NCI-H1930 (cell line): ENCODE data around the gene VPS26B.
"Not testable (repeated sequence)": the region's sequence is repeated elsewhere in the genome, so short reads cannot be mapped to it uniquely, and the experiment has no call there.

Experiments used
- DNase-seq, 2 experiments: peaks; one replicate each; lab custom pipeline; 2025; lab: John Stamatoyannopoulos, UW

The VPS26B gene

DNA sequence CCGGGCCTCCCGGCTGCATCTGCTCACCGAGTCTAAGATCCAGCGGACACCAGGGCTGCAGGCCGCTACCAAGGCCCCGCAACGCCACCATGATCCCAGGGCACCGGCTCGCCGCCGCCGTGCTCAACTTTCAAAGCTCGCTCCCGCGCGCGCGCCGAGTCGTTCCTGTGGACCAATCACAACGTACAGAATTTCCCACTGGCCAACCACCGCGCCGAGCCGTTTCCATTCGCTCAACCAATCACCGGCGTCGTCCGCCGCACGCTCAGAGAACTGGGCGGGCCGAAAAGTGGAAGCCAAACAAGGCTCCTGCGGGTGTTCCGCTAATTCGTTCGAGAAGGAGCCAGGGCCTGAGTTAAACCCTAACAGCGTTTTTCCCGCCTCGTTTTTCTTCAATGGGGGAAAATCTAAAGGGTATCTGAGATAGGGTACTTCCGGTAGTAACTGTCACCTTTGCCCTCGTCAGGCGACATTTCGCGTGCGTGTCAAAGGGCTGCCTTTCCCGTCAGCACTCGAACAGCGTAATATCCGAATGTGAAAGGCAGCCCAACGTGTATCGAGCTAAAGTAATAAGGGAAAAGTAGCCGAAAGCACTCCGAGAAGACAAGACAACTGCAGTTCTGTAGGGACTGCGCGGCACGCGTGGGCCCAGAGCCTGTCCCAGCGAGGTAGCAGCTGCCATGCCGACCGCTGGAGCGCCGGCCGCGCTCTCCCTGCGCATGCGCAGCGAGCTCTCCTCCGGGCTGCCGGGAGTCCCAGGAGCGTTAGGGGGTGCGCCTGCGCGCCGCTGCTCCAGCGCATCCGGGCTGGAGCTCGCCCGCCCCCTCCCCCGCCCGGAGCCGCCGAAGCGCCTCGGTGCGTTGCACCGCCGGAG lies at the start of gene VPS26B, which contains the start of gene NCAPD3:
TSS of gene VPS26B (plus strand) at position 836 of the 874 bp plus-strand sequence. CDS start 452 bp downstream, outside the sequence.
TSS of gene NCAPD3 (minus strand) at position 132 of the 874 bp plus-strand sequence. CDS start at position 91, 41 bp downstream.
- peak; percentile 89 to 93 for DNase-seq

- DNase-seq = no peak
Measured at GRCh38 chr11:134176284-134176683, 48.2 kb upstream of the VPS26B start.

- DNase-seq = no peak
Measured at GRCh38 chr11:134178032-134178674, 46.3 kb upstream of the VPS26B start.

DNA sequence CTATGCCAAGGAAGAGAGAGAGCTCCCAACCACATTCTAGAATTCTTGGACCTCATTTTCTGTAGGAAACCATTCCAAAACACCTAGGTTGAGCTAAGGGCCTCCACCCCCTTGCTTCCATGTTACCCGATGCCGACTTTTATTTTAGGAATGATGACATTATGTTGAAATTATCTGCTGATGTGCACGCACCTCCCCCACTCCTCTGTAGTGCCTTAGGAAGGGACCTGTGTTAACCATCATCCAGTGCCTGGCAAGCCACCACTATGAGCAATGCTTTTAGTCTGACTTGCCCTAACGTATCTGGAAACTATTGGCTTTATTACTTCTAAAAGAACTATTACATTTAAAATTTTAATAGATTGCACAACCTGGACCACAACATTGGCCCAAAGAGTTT lies 42.8 kb upstream of the VPS26B start:
- no peak for DNase-seq

- DNase-seq = not testable (repeated sequence)
Measured at GRCh38 chr11:134188092-134188491, 36.4 kb upstream of the VPS26B start.

- DNase-seq = no peak
Measured at GRCh38 chr11:134196756-134197155, 27.7 kb upstream of the VPS26B start.

DNA sequence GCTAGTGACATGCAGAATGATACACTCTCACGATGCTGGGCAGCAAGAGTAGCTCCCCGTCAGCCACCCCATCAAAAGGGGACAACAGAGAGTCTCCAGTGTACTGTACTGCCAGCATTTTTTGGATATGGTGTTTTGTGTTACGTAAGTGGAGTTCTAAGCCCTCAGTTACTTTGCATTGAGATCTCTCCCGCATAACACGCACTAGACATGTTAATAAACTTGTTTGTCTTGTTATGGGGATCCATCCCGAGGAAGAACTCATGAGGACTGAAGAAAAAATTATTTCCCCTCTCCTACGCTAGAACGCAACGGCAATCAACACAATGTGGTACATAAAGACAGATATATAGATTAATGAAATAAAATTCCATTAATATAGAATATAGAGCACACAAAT lies 24.9 kb upstream of the VPS26B start:
- DNase-seq = no peak

DNA sequence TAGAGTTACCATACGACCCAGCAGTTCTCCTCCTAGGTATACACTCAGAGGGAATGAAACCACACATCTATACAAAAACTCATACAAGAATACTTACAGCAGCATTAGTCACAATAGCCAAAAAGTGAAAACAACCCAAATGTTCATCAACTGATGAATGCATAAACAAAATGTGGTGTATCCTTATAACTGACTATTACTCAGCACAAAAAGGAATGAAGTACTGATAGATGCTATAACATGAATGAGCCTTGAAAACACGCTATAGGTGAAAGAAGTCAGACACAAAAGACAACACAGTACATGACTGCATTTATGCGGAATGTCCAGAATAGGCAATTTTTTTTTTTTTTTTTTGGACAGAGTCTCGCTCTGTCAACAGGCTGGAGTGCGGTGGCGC lies 23.8 kb upstream of the VPS26B start:
- DNase-seq = no peak

DNA sequence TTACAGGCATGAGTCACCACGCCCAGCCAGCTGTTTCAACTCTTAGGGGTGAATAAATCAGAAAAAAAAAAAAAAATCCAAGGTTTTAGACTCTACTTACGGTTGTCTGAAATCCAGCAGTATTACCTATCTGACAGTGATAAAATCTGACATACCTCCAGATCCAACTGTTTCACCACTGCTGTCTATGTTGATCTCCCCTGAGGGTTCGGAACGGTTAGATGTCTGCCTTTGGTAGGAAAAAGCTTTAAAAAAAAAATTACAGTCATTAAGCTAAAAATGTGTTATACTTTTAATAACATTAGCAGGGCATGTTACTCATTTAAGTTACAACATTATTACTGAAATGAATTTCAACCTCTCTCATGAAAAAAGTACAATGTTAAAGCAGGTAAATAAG lies 21.8 kb upstream of the VPS26B start:
- DNase-seq = no peak

DNA sequence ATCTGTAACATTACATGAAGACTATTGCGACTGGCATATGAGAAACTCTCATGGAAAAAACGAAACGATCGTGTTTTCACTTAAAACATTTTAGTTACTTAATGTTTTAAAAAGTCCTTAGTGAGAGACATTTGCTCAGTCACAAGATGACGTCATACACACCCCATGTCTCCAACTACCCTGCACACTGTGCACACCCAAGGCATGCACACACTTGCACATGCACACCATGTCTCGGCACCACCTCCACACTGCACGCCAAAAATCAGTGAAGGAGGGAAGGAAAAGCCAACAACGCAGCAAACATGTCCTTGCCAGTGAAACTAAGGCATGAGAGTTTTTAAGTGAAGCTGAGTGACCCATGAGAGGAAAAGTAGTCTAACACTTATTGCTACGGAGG lies 18.7 kb upstream of the VPS26B start:
- no peak for DNase-seq

DNA sequence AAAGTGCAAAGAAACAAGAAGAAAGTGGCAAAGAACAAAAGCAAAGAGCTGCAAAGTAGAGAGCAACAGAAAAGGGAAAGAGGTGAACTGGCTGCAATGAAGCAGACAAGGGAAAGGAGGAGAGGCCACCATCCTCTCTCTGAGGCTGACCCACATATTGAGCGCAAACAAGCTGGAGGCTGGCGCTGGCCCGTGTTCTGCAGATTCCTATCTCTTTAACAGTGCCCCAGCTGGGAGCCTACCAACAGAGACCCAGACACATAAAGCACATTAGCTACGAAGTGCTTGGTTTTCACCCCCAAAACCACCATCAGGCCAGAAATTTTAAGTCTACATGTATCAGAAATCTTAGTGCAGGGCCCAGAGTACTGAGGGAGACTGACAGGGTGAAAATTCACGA lies 18.3 kb upstream of the VPS26B start:
- no peak for DNase-seq

DNA sequence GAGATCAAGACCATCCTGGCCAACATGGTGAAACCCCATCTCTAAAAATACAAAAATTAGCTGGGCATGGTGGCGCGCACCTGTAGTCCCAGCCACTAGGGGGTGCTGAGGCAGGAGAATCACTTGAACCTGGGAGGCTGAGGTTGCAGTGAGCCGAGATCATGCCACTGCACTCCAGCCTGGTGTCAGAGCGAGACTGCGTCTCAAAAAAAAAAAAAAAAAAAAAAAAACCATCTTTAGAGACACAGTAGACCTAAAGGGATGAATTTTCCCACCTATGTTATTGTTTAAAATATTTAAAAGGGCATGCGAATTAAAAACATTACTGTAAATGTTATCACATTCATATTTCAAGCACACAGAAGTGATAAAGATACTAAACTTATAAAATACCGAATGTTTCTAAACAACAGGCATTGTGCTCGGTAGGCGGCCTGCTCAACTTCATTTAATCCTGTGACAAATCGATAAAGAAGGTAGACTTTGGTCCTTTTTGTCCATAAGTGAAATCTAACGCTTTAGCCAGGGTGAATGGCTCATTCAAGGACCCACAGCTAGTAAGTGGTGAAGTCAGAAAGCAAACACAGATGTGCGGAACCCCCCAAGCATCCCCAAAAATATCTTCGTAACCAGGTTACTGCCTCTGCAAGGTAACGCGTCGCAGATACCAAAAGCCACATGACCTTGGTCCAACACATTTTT lies 16.8 kb upstream of the VPS26B start:
- DNase-seq = no peak

GRCh38 chr11:134215836-134216235 lies 8.6 kb upstream of the VPS26B start:
- DNase-seq = no peak

DNA sequence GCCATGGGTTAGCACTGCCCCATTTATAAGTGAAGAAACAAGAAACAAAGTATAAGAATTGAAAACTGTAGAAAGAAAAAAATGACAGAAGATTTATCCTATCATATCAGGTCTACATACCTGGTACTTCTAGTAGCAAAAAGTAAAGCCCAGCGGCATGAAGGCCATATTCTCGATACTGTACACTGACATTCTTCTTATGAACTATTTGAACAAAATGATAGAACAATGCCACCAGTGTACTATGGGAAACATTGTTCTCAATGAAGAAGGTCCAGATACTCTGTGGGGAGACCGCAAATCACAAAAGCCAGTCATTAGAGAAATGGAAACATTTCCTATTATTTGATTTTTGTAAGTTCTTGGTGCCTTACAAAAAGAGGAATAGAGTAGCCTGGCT lies 7.7 kb upstream of the VPS26B start:
- no peak for DNase-seq

DNA sequence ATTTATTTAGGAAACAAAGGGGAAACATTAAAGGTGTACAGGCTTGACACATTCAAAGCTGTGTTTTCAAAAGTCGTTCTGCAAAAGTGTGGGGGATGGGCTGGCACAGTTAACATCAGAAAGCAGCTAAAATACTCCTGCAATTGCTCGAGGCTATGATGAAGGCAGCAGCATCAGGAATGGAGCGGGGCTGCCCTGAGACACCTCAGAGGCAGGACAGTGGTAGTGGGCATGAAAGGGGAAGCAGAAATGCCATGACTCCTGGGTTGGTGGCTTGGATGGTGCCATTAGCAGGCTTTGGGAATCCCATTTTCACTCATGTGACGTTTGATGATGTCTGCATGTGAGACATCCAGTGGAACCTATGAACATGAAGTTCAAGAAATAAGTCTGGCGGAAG lies 1.4 kb upstream of the VPS26B start:
- DNase-seq = no peak

GRCh38 chr11:134224710-134225664 lies 516 bp downstream of the VPS26B start:
- DNase-seq = no peak

DNA sequence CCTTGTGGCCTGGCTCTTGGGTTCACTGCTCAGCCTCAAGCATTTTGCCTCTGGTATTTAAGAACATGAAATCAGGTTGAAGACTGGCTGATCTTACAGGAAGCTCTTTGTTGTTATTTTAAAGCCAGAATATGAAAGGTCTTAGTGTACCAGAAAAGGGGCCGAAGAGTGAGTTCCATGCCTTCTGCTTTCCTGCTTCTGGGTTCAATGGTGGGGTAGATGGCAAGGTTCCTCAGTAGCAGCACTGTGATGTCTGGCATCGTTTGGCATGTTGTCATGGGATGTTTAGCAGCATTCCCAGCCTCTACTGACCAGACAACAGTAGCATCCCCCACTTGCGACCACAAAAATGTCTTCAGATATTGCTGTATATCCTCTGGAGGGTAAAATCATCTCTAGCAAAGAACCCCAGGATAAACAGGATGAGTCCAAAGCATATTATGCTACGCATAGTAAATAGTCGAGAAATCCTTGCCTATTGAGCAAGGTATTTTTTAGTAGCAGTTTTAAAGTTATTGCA lies 2.4 kb downstream of the VPS26B start:
- DNase-seq = no peak

- DNase-seq = no peak
Measured at GRCh38 chr11:134228625-134229024, 4.2 kb downstream of the VPS26B start.

- DNase-seq = no peak
Measured at GRCh38 chr11:134229126-134229790, 4.8 kb downstream of the VPS26B start.

- DNase-seq = no peak
Measured at GRCh38 chr11:134230339-134230738, 5.9 kb downstream of the VPS26B start.
